Mucosa of stomach (tissue), 1 donor: ENCODE results near the gene REEP6.
"Not testable (repeated sequence)": the region's sequence is repeated elsewhere in the genome, so short reads cannot be mapped to it uniquely, and the experiment has no call there.

ENCODE experiments used
- H3K27me3 ChIP-seq: one replicate; pipeline ENCODE4 v1.7.0; 2013; ENCODE audit warnings: mild to moderate bottlenecking, low read length; ENCODE audit not compliant: control insufficient read depth, insufficient read depth
- H3K36me3 ChIP-seq: one replicate; pipeline ENCODE4 v1.7.0; 2013; ENCODE audit warnings: low read length; ENCODE audit not compliant: control insufficient read depth, insufficient read depth
- H3K4me1 ChIP-seq: one replicate; pipeline ENCODE4 v1.7.0; 2013; ENCODE audit warnings: mild to moderate bottlenecking, low read length; ENCODE audit not compliant: control insufficient read depth, insufficient read depth
- H3K4me3 ChIP-seq: one replicate; pipeline ENCODE4 v1.7.0; 2013; ENCODE audit warnings: low read length
- H3K9ac ChIP-seq: one replicate; pipeline ENCODE4 v1.7.0; 2013; ENCODE audit warnings: mild to moderate bottlenecking, low read length, moderate library complexity
- H3K9me3 ChIP-seq: one replicate; pipeline ENCODE4 v1.7.0; 2013; ENCODE audit warnings: mild to moderate bottlenecking, low read length, moderate library complexity; ENCODE audit not compliant: control insufficient read depth
- donor health status: Pancreatic carcinoma.

The REEP6 gene

DNA sequence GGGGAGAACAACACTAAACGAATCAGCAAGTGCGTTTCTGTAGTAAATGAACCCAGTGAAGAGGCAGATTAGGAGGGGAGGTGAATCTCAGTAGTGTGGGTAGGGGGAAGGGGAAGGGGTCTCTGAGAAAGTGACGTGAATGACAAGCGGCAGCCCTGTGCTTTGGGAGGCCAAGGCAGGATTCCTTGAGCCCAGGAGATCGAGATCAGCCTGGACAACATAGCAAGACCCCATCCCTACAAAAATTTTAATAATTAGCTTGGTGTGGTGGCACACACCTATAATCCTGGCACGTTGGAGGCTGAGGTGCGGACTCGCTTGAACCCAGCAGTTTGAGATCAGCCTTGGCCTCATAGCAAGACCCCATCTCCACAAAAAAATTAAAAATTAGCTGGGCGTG lies 41.0 kb downstream of the REEP6 start:
- H3K9me3 ChIP-seq, result no peaks in the 10 kb centered on the region
- peaks cover 3% of the 10 kb centered on the region for H3K27me3 ChIP-seq
- no peak overlapping the region for H3K9ac ChIP-seq
- no peak overlapping the region for H3K4me3 ChIP-seq
- H3K36me3 ChIP-seq, result no peaks in the 10 kb centered on the region
- H3K4me1 ChIP-seq, result no peaks in the 10 kb centered on the region

- H3K4me1 ChIP-seq, result no peaks in the 10 kb centered on the region
- H3K9ac ChIP-seq, result no peak overlapping the region
- no peaks in the 10 kb centered on the region for H3K9me3 ChIP-seq
- H3K27me3 ChIP-seq, result peaks cover 3% of the 10 kb centered on the region
- H3K36me3 ChIP-seq, result no peaks in the 10 kb centered on the region
- no peak overlapping the region for H3K4me3 ChIP-seq
Observed at GRCh38 chr19:1533510-1534150, 42.6 kb downstream of the REEP6 start.

GRCh38 chr19:1534972-1535371 lies 44.0 kb downstream of the REEP6 start:
- H3K9ac ChIP-seq, result no peak overlapping the region
- H3K9me3 ChIP-seq, result no peaks in the 10 kb centered on the region
- no peaks in the 10 kb centered on the region for H3K4me1 ChIP-seq
- H3K4me3 ChIP-seq, result no peak overlapping the region
- H3K36me3 ChIP-seq, result no peaks in the 10 kb centered on the region
- peaks cover 3% of the 10 kb centered on the region for H3K27me3 ChIP-seq

DNA sequence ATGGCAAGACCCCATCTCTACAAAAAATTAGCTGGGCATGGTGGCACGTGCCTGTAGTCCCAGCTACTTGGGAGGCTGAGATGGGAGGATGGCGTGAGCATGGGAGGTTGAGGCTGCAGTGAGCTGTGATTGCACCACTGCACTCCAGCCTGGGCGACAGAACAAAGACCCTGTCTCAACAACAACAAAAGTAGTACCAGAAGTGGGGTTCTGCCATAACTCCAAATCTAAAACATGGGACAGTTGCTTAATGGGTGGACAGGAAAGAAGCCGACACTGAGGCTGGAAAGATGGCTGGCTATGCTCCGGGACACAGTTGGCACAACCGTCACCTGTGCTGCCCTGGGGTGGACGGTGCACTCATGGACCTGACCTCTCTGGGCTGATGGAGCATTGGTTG lies 44.7 kb downstream of the REEP6 start:
- H3K27me3 ChIP-seq, H3K4me3 ChIP-seq, H3K36me3 ChIP-seq, H3K9ac ChIP-seq, H3K9me3 ChIP-seq, H3K4me1 ChIP-seq: not testable (repeated sequence)

GRCh38 chr19:1538978-1539377 lies 48.0 kb downstream of the REEP6 start:
- no peak overlapping the region for H3K9ac ChIP-seq
- H3K4me3 ChIP-seq, result no peak overlapping the region
- H3K36me3 ChIP-seq, result no peaks in the 10 kb centered on the region
- no peaks in the 10 kb centered on the region for H3K4me1 ChIP-seq
- H3K27me3 ChIP-seq, result peaks cover 7% of the 10 kb centered on the region
- no peaks in the 10 kb centered on the region for H3K9me3 ChIP-seq

DNA sequence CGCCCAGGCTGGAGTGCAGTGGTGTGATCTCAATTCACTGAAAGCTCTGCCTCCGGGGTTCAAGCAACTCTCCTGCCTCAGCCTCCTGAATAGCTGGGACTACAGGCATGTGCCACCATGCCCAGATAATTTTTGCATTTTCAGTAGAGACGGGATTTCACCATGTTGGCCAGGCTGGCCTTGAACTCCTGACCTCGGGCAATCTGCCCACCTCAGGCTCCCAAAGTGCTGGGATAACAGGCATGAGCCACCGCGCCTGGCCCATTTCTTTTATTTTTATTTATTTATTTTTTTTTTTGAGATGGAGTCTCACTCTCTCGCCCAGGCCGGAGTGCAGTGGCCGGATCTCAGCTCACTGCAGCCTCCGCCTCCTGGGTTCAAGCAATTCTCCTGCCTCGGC lies 48.8 kb downstream of the REEP6 start:
- H3K9ac ChIP-seq, H3K4me3 ChIP-seq, H3K36me3 ChIP-seq, H3K4me1 ChIP-seq, H3K9me3 ChIP-seq, H3K27me3 ChIP-seq: not testable (repeated sequence)

DNA sequence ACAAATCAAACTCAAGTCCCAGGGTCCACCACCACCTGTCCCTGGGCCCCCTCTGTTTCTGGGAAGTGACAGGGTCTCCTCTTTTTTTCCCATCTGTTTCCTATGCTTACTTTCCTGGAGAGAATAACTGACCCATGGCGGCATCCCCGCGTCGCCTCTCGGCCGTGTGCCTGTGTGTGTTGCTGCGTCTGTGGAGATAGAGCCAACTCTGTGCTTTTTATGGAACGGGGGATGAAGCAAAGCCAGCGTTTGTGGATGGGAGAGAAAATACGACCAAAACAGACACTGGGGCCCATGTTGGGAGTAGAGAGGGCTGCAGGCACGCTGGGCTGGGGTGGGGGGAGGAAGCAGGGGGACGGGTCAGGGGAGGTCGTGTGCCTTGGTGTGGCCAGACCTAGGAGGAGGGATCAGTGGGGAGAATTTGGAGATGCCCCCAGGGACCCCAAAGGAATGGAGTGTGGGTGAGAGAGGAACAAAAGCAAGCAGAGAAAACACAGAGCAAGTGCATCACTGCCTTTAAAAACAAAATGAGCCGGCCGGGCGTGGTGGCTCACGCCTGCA lies 49.5 kb downstream of the REEP6 start:
- no peaks in the 10 kb centered on the region for H3K36me3 ChIP-seq
- no peaks in the 10 kb centered on the region for H3K9me3 ChIP-seq
- no peak overlapping the region for H3K4me3 ChIP-seq
- peaks cover 7% of the 10 kb centered on the region for H3K27me3 ChIP-seq
- no peaks in the 10 kb centered on the region for H3K4me1 ChIP-seq
- H3K9ac ChIP-seq, result no peak overlapping the region
